ENCODE results near the gene GSTCD.
"Not testable (repeated sequence)": the region's sequence is repeated elsewhere in the genome, so short reads cannot be mapped to it uniquely, and the experiment has no call there.

Gene GSTCD

GRCh38 chr4:105708181-105709080 lies at the start of gene GSTCD, which contains the start of gene INTS12:
Gene GSTCD, plus strand, starts transcription at chr4:105708784. Its CDS starts 8,830 bp downstream, at chr4:105717614.
Gene INTS12, minus strand, starts transcription at chr4:105708689. Its CDS starts 8,684 bp downstream, at chr4:105700005.
- peak; percentile 92 for DNase-seq

GRCh38 chr4:105659190-105659589 lies 49.4 kb upstream of the GSTCD start:
- DNase-seq: no peak

- DNase-seq: no peak
These were observed 47.6 kb upstream of the GSTCD start for GRCh38 chr4:105661028-105661427.

DNA sequence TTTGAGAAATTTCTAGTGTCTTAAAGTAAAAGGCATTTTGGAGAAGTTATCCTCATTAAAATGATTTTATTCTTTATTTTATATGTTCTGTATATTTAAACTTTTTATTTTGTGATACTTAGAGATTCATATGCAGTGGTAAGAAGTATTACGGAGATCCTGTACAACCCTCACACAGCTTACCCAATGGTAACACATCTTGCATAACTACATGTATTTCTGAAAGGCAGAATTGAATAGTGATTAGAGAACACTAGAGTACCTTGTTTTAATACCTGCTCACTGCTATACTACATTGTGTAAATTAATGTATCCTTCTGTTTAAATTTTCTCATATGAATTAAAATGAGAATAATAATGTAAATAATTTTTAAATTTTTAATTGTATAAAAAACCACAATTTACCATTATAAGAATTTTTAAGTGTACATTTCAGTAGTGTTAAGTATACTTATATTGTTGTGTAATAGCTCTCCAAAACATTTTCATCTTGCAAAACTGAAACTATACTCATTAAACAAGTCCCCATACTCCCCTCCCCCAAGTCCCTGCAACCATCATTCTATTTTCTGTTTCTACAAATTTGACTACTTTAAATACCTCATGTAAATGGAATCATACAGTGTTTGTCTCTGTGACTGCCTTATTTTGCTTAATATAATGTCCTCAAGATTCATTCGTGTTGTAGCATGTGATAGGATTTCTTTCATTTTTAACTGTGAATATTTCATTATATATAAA lies 45.5 kb upstream of the GSTCD start:
- DNase-seq: no peak

- no peak for DNase-seq
These were observed 41.9 kb upstream of the GSTCD start for GRCh38 chr4:105666693-105667092.

DNA sequence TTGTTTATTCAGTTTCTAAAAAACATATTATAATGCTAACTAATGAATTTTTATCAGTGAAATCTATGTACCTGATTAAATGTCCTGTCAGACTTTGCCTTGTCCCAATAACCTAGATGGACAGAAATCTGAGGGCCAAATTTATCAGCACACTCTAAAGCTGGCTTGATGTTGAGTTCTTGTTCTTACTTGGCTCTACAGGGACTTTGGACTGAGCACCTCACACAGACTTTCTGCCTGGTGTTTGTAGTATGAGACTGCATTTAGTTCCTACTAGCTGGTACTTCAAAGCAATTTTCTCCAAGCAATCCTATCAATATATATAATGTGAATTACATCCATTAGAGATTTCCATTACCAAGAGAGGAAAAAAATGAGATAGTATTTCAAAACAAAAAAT lies 37.9 kb upstream of the GSTCD start:
- DNase-seq: no peak

DNA sequence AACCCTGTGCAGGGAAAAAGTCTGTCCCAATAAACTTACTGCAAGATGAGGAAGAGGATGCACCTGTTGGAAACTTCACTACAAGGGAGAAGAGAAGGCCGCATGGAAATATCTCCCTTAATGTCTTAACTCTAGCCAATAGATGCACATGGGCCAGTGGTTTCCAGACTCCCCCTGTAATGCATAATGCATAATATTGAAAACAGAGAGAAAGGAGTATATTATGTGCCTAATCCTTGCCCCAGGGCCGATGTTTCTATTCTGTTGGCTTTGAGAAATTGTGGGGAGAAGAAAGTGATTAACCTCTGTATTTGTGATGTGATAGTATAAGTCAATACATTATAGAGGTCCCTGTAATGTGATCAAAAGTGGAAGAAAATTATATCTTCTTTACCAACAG lies 37.3 kb upstream of the GSTCD start:
- no peak for DNase-seq

DNA sequence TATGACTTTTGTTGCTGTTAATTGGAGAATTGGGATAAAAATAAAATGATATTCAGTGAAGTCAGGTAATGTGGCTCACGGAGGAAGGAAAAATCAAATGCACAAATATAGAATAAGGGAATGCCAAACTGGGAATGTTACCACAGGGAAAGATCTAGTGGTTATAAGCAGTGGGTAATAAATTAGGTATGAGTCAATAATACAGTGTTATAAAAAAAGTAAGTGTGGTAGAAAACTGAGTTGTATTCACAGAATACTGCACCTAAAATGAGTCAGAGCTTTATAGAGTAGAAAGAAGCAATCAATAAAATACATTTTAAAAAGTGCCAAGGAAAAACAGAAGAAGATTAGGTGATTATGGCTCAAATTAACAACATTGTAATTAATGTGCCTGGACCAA lies 34.6 kb upstream of the GSTCD start:
- no peak for DNase-seq

DNA sequence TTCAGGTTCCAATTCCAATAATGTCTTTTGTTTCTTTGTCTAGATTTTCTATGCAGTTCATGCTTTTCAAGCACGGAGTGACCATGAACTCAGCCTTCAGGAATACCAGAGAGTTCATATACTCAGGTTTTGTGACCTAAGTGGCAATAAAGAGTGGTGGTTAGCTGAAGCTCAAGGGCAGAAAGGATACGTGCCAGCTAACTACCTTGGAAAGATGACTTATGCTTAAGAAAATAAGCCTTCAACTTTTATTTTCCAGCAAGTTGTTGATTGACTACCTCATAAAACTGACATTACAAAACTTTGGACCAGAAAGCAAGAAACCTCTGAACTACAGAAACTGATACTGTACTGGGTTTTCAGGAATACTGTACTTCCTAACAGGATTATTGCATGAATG lies 30.9 kb upstream of the GSTCD start:
- DNase-seq: no peak

DNA sequence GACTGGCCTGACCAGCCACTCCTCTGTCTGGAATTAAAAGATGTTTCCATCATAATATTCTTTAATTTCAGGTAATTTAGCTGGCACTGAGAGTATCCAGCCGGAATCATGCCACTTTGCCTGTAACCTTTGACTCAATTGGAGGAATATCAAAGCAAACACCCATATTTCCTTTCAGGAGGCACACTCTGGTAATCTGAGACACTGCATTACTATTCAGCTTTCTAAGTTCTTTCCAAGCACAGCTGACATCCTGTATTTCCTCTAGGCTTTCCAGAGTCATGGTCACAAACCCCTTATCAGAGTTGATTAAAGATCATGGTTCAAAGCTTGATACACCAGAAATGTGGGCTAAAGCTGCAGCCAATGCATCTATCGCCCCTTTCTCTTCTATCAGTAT lies 29.4 kb upstream of the GSTCD start:
- DNase-seq: no peak

GRCh38 chr4:105683038-105683437 lies 25.5 kb upstream of the GSTCD start:
- DNase-seq: no peak

GRCh38 chr4:105686571-105686970 lies 22.0 kb upstream of the GSTCD start:
- DNase-seq: no peak

DNA sequence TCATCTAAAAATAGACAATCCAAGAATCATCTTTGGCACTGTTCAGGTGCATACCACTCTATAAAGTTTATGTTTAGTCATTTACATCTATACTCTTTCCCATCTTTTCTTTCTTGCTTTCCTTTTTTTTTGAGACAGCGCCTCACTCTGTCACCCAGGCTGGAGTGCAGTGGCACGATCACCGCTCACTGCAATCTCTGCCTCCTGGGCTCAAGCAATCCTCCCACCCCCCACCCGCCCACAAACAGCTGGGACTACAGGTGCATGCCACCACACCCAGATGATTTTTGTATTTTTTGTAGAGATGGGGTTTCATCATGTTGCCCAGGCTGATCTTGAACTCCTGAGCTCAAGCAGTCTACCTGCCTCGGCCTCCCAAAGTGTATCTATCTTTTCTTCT lies 13.8 kb upstream of the GSTCD start:
- not testable (repeated sequence) for DNase-seq

DNA sequence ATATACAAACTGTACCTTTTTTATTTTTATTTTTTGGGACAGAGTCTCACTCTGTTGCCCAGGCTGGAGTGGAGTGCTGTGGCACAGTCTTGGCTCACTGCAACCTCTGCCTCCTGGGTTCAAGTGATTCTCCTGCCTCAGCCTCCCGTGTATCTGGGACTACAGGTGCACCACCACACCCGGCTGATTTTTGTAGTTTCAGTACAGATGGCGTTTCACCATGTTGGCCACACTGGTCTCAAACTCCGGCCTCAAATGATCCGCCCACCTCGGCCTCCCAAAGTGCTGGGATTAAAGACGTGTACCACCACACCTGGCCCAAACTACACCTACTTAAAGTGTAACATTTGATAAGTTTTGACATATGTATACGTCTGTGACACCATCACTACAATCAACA lies 12.8 kb upstream of the GSTCD start:
- DNase-seq: not testable (repeated sequence)

DNA sequence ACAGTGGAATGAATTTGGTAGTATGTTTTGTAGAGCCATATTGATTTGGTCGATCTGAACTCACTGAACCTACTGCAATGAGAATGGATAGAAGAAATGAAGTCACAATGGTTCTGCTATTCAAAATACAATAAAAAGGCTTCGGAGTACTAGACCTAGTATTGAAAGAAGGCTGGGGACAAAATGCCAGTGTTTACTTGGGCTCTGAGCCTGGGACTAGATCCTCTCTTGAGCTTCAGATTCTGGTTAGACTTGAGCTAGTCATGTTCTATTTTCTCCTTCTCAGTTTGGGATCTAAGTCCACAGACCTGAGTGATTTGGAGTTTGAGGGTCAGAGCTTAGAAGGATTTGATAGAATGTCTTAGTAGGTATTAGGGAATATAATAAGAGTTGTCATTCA lies 10.0 kb upstream of the GSTCD start:
- no peak for DNase-seq

DNA sequence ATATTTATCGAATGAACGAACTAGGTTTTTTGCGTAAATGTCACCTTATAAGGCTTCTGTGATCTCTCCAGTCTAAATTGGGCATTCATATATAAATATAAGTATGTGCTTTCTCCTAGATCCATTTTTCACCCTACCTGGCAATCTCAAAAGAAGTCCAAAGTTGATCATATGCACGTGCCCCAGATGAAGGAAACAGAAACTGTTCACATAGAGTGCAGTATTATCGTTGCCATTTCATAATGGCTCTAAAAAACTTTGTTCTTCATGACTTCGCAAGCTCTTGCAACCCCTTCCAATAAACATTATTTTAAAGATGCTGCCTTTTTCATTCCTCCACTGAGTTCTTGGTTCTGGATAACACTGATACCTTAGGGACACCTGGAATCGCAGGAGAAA lies 803 bp upstream of the GSTCD start:
- DNase-seq: peak; percentile 19

DNA sequence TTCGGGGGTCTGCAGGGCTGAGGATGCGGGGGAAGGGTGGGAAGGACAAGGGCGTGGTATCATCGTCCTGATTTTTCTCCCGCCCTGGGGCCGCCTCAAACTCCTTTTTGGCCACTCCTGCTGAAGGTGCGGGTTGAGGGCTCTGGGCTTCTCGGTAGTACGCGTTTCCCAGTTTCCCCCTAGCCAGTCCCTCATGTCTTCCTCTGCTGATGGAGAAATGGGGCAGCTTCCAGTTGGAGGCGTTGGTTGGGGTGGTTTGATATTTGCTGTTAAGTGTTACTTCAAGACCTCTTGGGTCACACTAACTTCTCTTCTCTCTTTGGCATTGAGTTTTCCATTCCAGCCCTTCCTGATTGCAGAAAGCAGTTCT lies 482 bp downstream of the GSTCD start:
- DNase-seq: peak; percentile 26

GRCh38 chr4:105710012-105710600 lies 1.5 kb downstream of the GSTCD start:
- no peak for DNase-seq

- no peak for DNase-seq
These were observed 2.1 kb downstream of the GSTCD start for GRCh38 chr4:105710678-105711077.

- no peak for DNase-seq
These were observed 4.2 kb downstream of the GSTCD start for GRCh38 chr4:105712766-105713165.

DNA sequence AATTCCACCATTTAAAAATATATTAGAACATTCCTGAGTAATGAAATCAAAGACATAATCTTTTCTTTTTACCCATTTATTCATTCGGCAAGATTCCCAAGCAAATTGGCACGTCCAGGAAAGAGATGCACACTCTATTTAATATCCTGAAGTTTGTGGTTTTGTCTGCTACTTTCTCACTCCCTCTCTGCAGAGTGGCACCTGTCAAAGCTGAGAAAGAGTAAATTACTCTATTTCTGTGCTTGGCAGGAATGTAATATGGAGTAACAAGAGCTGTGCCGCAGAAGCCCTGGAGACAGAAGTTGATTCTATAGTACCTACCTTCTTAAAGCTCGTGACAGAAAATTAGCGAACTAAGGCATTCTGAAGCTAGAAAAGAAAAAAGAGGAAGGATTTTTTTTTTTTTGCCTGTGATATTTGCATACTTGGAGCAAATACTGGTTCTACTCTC lies 5.5 kb downstream of the GSTCD start:
- no peak for DNase-seq

DNA sequence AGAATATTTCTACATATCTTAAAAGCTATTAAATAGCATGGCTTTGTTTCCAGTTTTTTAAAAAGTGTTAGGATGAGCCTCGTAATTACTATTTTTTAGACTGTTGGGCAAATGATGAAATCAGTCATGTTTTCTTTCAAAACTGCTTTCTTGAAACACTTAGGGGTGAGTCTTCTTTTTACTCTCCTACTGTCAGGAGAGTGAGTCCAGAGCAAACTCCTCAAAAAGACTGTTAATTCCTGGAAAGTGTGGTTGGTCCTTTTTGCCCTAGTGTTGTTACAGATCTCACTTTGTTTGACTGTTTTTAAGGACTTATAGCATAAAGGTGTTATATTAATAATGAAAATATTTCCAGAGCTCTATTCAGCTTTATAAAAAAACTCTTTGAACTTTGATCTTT lies 6.3 kb downstream of the GSTCD start:
- no peak for DNase-seq

- peak; percentile 42 for DNase-seq
These were observed 7.2 kb downstream of the GSTCD start for GRCh38 chr4:105715692-105716278.

Measured in CD4-positive, alpha-beta T cell treated with Interleukin-17A for 1 hour (primary cell).